ENCODE measurements around the gene PIM1.

The PIM1 gene

DNA sequence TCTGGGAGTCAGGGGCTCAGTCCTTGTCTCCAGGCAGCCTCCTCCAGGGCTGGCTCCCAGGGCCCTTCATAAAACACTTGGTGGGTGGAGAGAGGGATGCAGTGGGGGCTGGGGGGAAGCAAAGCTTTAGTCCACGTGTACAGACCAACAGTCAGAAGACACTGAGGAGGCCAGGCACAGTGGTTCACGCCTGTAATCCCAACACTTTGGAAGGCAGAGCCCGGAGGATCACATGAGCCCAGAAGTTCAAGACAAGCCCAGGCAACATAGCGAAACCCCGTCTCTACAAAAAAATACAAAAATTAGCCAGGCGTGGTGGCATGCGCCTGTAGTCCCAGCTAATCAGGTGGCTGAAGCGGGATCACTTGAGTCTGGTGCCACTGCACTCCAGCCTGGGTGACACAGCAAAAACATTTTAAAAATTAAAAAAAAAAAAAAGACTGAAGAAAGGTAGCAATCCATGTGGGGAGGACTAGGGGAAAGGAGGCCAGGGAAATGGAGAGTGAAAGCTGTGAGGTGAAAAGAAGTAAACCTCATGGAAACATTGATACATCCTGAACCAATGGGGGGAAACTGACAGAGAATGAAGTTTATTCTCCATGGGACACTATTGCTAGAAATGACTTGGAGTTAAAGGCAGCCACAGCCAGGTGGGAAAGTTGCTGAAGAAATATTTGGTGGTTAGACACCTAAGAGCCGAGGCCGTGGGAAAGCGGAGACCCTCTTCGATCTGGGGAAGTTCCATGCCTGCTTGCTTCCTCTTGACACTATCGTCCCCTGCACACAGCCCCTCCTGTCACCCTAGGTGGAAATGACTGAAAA lies 35.4 kb downstream of the PIM1 start:
- TF ChIP-seq, protein P1, sequence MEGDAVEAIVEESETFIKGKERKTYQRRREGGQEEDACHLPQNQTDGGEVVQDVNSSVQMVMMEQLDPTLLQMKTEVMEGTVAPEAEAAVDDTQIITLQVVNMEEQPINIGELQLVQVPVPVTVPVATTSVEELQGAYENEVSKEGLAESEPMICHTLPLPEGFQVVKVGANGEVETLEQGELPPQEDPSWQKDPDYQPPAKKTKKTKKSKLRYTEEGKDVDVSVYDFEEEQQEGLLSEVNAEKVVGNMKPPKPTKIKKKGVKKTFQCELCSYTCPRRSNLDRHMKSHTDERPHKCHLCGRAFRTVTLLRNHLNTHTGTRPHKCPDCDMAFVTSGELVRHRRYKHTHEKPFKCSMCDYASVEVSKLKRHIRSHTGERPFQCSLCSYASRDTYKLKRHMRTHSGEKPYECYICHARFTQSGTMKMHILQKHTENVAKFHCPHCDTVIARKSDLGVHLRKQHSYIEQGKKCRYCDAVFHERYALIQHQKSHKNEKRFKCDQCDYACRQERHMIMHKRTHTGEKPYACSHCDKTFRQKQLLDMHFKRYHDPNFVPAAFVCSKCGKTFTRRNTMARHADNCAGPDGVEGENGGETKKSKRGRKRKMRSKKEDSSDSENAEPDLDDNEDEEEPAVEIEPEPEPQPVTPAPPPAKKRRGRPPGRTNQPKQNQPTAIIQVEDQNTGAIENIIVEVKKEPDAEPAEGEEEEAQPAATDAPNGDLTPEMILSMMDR (IDR thresholded peaks at IDR 0.05; ENCODE audit: low read depth, low read length): no peak
- no peak for DNase-seq (ENCODE audit: extremely low read depth, low read depth)

DNA sequence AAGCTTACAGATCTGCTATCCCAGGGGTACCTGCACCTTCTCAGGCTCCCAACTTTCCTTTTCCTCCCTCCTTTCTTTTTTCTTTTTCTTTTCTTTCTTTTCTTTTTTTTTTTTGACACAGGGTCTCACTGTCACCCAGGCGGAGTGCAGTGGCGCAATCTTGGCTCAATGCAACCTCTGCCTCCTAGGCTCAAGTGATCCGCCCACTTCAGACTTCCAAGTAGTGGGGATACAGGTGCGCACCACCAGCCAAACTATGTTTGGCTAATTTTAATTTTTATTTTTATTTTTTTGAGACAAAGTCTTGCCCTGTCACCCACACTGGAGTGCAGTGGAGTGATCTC lies 36.0 kb downstream of the PIM1 start:
- no peak for DNase-seq (ENCODE audit: extremely low read depth, low read depth)
- TF ChIP-seq, protein P1 (IDR thresholded peaks at IDR 0.05; ENCODE audit: low read depth, low read length): no peak

DNA sequence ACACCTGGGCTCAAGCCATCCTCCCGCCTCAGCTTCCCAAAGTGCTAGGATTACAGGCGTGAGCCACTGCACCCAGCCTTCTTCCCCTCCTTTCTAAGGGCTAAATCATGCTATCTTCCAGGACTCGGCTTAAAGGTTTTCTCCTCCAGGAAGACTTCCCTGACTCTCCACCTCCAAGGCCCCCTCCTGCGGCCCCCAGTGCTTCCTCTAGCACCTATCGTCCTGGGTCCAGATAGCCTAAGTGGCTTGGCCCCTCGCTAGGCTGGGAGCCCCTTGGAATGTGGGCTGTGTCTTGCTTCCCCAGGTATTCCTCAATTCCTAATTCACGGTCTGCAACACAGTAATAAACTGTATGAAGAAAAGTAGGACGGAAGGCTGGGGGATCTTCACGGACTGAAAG lies 36.7 kb downstream of the PIM1 start:
- TF ChIP-seq, protein P1 (IDR thresholded peaks at IDR 0.05; ENCODE audit: low read depth, low read length): no peak
- DNase-seq (ENCODE audit: extremely low read depth, low read depth): no peak

DNA sequence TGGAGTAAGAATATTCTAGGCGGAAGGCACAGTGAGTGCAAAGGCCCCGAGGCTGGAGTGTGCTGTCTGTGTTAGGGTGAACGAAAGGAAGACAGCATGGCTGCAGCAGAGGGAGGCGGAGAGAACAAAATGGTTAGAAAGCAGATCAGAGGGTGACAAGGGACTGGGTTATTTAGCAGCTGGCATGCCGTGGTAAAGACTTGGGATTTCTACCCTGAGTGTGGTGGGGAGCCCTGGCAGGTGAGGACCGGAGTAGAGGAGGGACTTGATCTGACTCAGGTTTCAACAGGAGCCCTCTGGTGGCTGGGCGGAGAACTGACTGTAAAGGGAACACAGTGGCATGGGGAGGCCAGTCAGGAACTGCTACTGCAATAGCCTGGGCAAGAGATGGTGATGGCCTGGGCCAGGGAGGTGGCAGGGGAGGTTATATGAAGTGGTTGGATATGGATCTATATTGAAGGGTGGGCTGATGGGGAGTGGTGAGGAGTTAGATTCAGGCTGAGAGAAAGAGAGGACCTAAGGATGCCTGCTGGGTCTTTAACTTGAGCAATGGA lies 38.0 kb downstream of the PIM1 start:
- no peak for DNase-seq (ENCODE audit: extremely low read depth, low read depth)
- TF ChIP-seq, protein P1 (IDR thresholded peaks at IDR 0.05; ENCODE audit: low read depth, low read length): peak; percentile 80

DNA sequence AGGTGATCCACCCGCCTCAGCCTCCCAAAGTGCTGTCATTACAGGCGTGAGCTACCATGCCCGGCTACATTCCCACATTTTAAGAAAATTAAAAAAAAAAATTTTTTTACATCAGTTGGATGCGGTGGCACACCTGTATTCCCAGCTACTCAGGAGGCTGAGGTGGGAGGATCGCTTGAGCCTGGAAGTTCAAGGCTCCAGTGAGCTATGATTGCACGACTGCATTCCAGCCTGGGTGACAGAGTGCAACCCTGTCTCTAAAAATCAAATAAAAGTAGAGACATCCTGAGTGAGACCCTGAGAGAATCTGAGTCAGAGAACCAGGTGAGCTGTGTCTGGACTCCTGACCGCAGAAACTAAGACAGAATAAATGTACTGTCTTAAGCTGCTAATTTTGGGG lies 38.8 kb downstream of the PIM1 start:
- no peak for DNase-seq (ENCODE audit: extremely low read depth, low read depth)
- TF ChIP-seq, protein P1 (IDR thresholded peaks at IDR 0.05; ENCODE audit: low read depth, low read length): no peak

DNA sequence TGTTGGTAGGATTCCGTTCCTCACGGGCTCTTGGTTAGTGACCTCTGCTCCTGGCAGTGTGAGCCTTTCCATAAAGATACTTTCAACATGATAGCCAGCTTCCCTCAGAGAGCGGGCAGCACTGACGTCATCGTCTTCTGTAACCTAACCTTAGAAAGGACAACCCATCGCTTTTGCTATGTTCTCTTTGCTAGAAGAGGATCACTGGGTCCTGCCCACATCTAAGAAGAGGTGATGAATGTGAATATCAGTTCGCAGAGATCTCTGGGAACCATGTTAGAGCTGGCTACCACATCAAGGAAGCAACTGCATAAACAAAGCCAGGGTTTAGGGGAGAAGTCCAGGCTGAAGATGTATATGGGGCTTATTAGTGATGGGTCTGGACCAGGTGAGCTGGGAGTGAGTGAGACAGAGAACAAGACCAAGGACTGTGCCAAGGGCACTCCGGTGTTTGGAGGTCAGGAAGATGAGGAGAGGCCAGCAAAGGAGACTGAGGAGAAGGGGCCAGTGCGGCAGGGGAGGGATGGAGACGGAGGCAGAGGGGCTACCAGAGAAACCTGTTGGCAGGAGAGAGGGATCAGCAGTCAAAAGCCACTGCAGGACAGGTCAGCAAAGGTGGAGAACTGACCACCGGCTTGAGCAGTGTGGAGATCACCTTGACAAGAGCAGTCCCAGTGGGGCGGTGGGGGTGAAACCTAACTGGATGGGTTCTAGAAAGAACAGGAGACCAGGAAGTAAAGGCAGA lies 39.7 kb downstream of the PIM1 start:
- TF ChIP-seq, protein P1 (IDR thresholded peaks at IDR 0.05; ENCODE audit: low read depth, low read length): no peak
- no peak for DNase-seq (ENCODE audit: extremely low read depth, low read depth)

Data from AG09319 (cell line).